HepG2 (cell line): ENCODE results near the gene LRRC8D. TPM values are rescaled to one million over a fixed set of nuclear protein-coding genes. Genes with fewer than 3 reads are reported as not detected.

Experiments used
- ATAC-seq: fragments of 200-7000 bp; cut with Tn5 transposase; 3 replicates; pipeline ENCODE4 v1.9.1; 2020; ENCODE audit warnings: mild to moderate bottlenecking, moderate library complexity
- BruUV-seq: library from RNA; stranded (reverse); fragments of 400-500 nt; replicated peaks from 2 replicates; lab custom pipeline; 2021; lab: Mats Ljungman, UMichigan
- CTCF ChIA-PET: fragments of 300-600 bp; formaldehyde crosslinking; extraction: SDS; loops from one replicate; lab custom pipeline; 2021; ENCODE audit warnings: low total read pairs, inconsistent platforms, low intra/inter-chr PET ratio; lab: Yijun Ruan, JAX
- POLR2A ChIA-PET: fragments of 350-600 bp; sonication (Branson Sonifier 250); formaldehyde crosslinking; loops from one replicate; lab custom pipeline; 2020; ENCODE audit warnings: antibody characterized with exemption, inconsistent platforms; lab: Yijun Ruan, JAX
- DNase-seq: peaks from one replicate; pipeline ENCODE4 v3.0.0-alpha.2; 2015; ENCODE audit warnings: low spot score
- FAIRE-seq: peaks from 3 replicates; lab custom pipeline; 2011; peaks lifted over from hg19 to GRCh38; lab: Jason Lieb, UNC
- H2AFZ ChIP-seq: one replicate; pipeline ENCODE4 v1.6.1; 2011; ENCODE audit warnings: low read length, inconsistent platforms
- H3K27ac ChIP-seq: fragments of 300-600 bp; 3 replicates; pipeline ENCODE4 v1.8.0; 2011; ENCODE audit warnings: mixed run types, mild to moderate bottlenecking, mixed read lengths, low read length, inconsistent platforms; ENCODE audit not compliant: insufficient read depth; ENCODE audit errors: extremely low read length
- H3K27me3 ChIP-seq, 2 experiments: fragments of 200-600 bp in 1 of 2; 2 replicates in 1 of 2; 3 replicates in 1 of 2; pipeline versions ENCODE4 v1.6.0 to v1.8.0; 2011; ENCODE audit warnings: low read length in 2 of 2, mild to moderate bottlenecking in 2 of 2, moderate library complexity in 2 of 2, inconsistent platforms in 1 of 2; ENCODE audit not compliant: insufficient read depth in 2 of 2, control insufficient read depth in 1 of 2
- H3K36me3 ChIP-seq, 2 experiments: fragments of 200-600 bp in 1 of 2; replicated peaks in 1 of 2; 2 replicates in 1 of 2; 3 replicates in 1 of 2; pipeline versions ENCODE4 v1.5.1 to v1.8.0; 2011; ENCODE audit warnings: low read length in 2 of 2, inconsistent platforms in 1 of 2; ENCODE audit not compliant: insufficient read depth in 2 of 2, control insufficient read depth in 1 of 2
- H3K4me1 ChIP-seq: 2 replicates; pipeline ENCODE4 v1.5.1; 2012; ENCODE audit warnings: low read length, inconsistent platforms; ENCODE audit not compliant: insufficient read depth
- H3K4me2 ChIP-seq: 2 replicates; pipeline ENCODE4 v1.6.0; 2011; ENCODE audit warnings: low read depth, low read length, inconsistent platforms
- H3K4me3 ChIP-seq, 3 experiments: fragments of 200-600 bp in 1 of 3; sonication (generic), shearing (Covaris generic) in 1 of 3; replicated peaks in 1 of 3; 2 replicates each; pipeline ENCODE4 v1.5.1; 2011 to 2016; ENCODE audit warnings: low read length in 3 of 3, inconsistent platforms in 2 of 3, low read depth in 2 of 3, mild to moderate bottlenecking in 2 of 3, control low read depth in 1 of 3, mixed read lengths in 1 of 3; ENCODE audit not compliant: insufficient read depth in 1 of 3
- H3K79me2 ChIP-seq: one replicate; pipeline ENCODE4 v1.6.1; 2011; ENCODE audit warnings: low read length, inconsistent platforms; ENCODE audit not compliant: insufficient read depth
- H3K9ac ChIP-seq: 2 replicates; pipeline ENCODE4 v1.6.0; 2011; ENCODE audit warnings: mild to moderate bottlenecking, low read depth, low read length, inconsistent platforms; ENCODE audit not compliant: insufficient read depth
- H3K9me3 ChIP-seq: 2 replicates; pipeline ENCODE4 v1.5.1; 2012; ENCODE audit warnings: mild to moderate bottlenecking, low read length
- H4K20me1 ChIP-seq: 2 replicates; pipeline ENCODE4 v1.6.0; 2011; ENCODE audit warnings: inconsistent platforms, mild to moderate bottlenecking, low read length, moderate library complexity; ENCODE audit not compliant: insufficient read depth
- ATF4 ChIP-seq, 2 experiments: fragments of 450-650 bp in 1 of 2; sonication (generic) in 1 of 2; formaldehyde crosslinking; IDR thresholded peaks; 2 replicates each; pipeline versions ENCODE4 v1.5.0 to v1.8.0; 2020 to 2022; ENCODE audit warnings: mild to moderate bottlenecking in 1 of 2, missing genetic modification reagents in 1 of 2
- ATF7-NPFF ChIP-seq: sonication (generic); formaldehyde crosslinking; IDR thresholded peaks from 2 replicates; pipeline ENCODE4 v1.8.1; 2023; ENCODE audit warnings: mild to moderate bottlenecking, low read depth, missing genetic modification reagents, moderate library complexity
- DMAP1 ChIP-seq: IDR thresholded peaks from 2 replicates; pipeline ENCODE4 v1.6.1; 2016
- FLYWCH1 ChIP-seq: sonication (generic); formaldehyde crosslinking; IDR thresholded peaks from 2 replicates; pipeline ENCODE4 v1.8.1; 2023; ENCODE audit warnings: mild to moderate bottlenecking, missing genetic modification reagents
- GFI1 ChIP-seq: sonication (generic); formaldehyde crosslinking; IDR thresholded peaks from 2 replicates; pipeline ENCODE4 v1.5.0; 2020; ENCODE audit warnings: missing genetic modification reagents, mild to moderate bottlenecking, borderline replicate concordance
- ZBTB8A ChIP-seq: sonication (generic); formaldehyde crosslinking; IDR thresholded peaks from 2 replicates; pipeline ENCODE4 v1.4.0; 2020; ENCODE audit warnings: mild to moderate bottlenecking, low read depth, missing genetic modification reagents, borderline replicate concordance
- ZFP90 ChIP-seq: sonication (generic); formaldehyde crosslinking; IDR thresholded peaks from 2 replicates; pipeline ENCODE4 v1.8.0; 2022; ENCODE audit warnings: missing genetic modification reagents, mild to moderate bottlenecking, inconsistent platforms, borderline replicate concordance
- ZNF121 ChIP-seq: sonication (generic); formaldehyde crosslinking; IDR thresholded peaks from 2 replicates; pipeline ENCODE4 v1.5.0; 2020; ENCODE audit warnings: mild to moderate bottlenecking, missing genetic modification reagents
- ZNF33B ChIP-seq: sonication (generic); formaldehyde crosslinking; IDR thresholded peaks from 2 replicates; pipeline ENCODE4 v1.5.1; 2020; ENCODE audit warnings: mild to moderate bottlenecking, missing genetic modification reagents
- ZNF746 ChIP-seq: sonication (generic); formaldehyde crosslinking; IDR thresholded peaks from 2 replicates; pipeline ENCODE4 v1.8.0; 2022; ENCODE audit warnings: mild to moderate bottlenecking, missing genetic modification reagents
- WGBS: methylation state at CpG from one replicate; pipeline ENCODE4 v1.1.6; 2017; ENCODE audit warnings: low lambda C conversion rate; 5-methylcytosine and 5-hydroxymethylcytosine counted together
- in situ Hi-C: cut with HindIII; loops from 2 replicates; pipeline ENCODE4 v1.10.0; 2017; ENCODE audit warnings: low pct_unique_long_range_greater_than_20kb; ENCODE audit not compliant: extremely low pct_ligation_motif_present
- intact Hi-C: fragments of 100-400 bp; cut with micrococcal nuclease; formaldehyde crosslinking; loops from one replicate; pipeline ENCODE4 v1.10.0; 2022; ENCODE audit not compliant: unreplicated experiment
- polyA plus RNA-seq, 8 experiments: library from polyadenylated mRNA; depleted of rRNA in 3 of 8; stranded (reverse) in 7 of 8; unstranded in 1 of 8; fragments of >200 nt; fragmentation: Illumina TruSeq in 4 of 8; extraction: Trizol in 4 of 8; gene quantifications; 2 replicates each; pipeline versions ENCODE4 v1.2.1 to v1.2.3, GENCODE V29; 2011 to 2016; ENCODE audit warnings: low read depth in 4 of 8, missing spikeins in 1 of 8, mixed read lengths in 1 of 8; ENCODE audit not compliant: insufficient read depth in 1 of 8
- total RNA-seq, 5 experiments: library from RNA; depleted of rRNA; stranded (reverse); fragments of >200 nt; fragmentation: Illumina TruSeq; extraction: Trizol; gene quantifications; 2 replicates each; pipeline ENCODE4 v1.2.3, GENCODE V29; 2016; ENCODE audit warnings: low read depth in 1 of 5

Gene LRRC8D
- total and polyA plus RNA-seq, 2 of the 13 experiments (the other 11 are each of a cell fraction or from before 2014, with no cell fraction given), result 29.9 to 45.5 TPM

GRCh38 chr1:89936694-89937093, 115.9 kb downstream of the LRRC8D start:
- H3K4me1 ChIP-seq, result peaks cover 44% of the 10 kb centered on the region
- POLR2A ChIA-PET, result no interaction called here
- BruUV-seq, result no TSS peak
- intact Hi-C loops (no loop called here), in situ Hi-C loops (no loop called here)
- CTCF ChIA-PET, result no interaction called here
- H3K4me3 ChIP-seq, result no peak overlapping the region
- H3K79me2 ChIP-seq, result no peaks in the 10 kb centered on the region
- WGBS, result 94% methylated on average over 1 of the region's 1 CpG
- H3K36me3 ChIP-seq, result peaks cover 10 to 42% of the 10 kb centered on the region in 2 experiments
- no peak overlapping the region for H2AFZ ChIP-seq
- H3K9ac ChIP-seq, result no peak overlapping the region
- ATAC-seq (no peak), FAIRE-seq (no peak), DNase-seq (no peak)
- no peaks in the 10 kb centered on the region for H3K27me3 ChIP-seq
- no peak overlapping the region for H3K27ac ChIP-seq
- H3K4me2 ChIP-seq, result no peak overlapping the region
- H3K9me3 ChIP-seq, result no peaks in the 10 kb centered on the region
- TF ChIP-seq ATF4 (CRISPR knock-in tag; IDR thresholded peaks at IDR 0.05) (no peak), ZNF33B (CRISPR knock-in tag) (no peak), ZNF746 (CRISPR knock-in tag) (no peak), DMAP1 (CRISPR knock-in tag) (no peak), ATF7-NPFF (CRISPR knock-in tag) (no peak), ZFP90 (CRISPR knock-in tag) (no peak), ZBTB8A (no peak), FLYWCH1 (CRISPR knock-in tag) (no peak), ZNF121 (no peak), GFI1 (CRISPR knock-in tag) (no peak)
- TF ChIP-seq, all 625 proteins: peak for 0
- no peaks in the 10 kb centered on the region for H4K20me1 ChIP-seq
